H9 (cell line): Measurements from ENCODE around the gene DOCK2. TPM values are rescaled to one million over a fixed set of nuclear protein-coding genes. Genes with fewer than 3 reads are reported as not detected.

Source experiments
- DNase-seq: peaks from one replicate; pipeline ENCODE4 v3.0.0-alpha.2; 2017
- H2AFZ ChIP-seq: one replicate; pipeline ENCODE4 v1.6.1; 2013; ENCODE audit warnings: mild to moderate bottlenecking, low read length, control low read depth, moderate library complexity
- H2AK5ac ChIP-seq: 2 replicates; pipeline ENCODE4 v1.6.1; 2013; ENCODE audit warnings: low read length, control low read depth, mixed read lengths; ENCODE audit not compliant: insufficient read length
- H2BK120ac ChIP-seq: one replicate; pipeline ENCODE4 v1.6.1; 2013; ENCODE audit warnings: low read depth, mild to moderate bottlenecking, low read length, control low read depth, inconsistent platforms; ENCODE audit not compliant: poor library complexity, severe bottlenecking
- H2BK12ac ChIP-seq: 2 replicates; pipeline ENCODE4 v1.6.1; 2013; ENCODE audit warnings: low read length, control low read depth, mixed read lengths, low read depth; ENCODE audit not compliant: insufficient read length
- H2BK15ac ChIP-seq: 2 replicates; pipeline ENCODE4 v1.6.1; 2013; ENCODE audit warnings: low read depth, low read length, control low read depth
- H2BK20ac ChIP-seq: one replicate; pipeline ENCODE4 v1.6.1; 2013; ENCODE audit warnings: low read depth, mild to moderate bottlenecking, low read length, control low read depth, inconsistent platforms; ENCODE audit not compliant: poor library complexity, severe bottlenecking
- H2BK5ac ChIP-seq: 2 replicates; pipeline ENCODE4 v1.6.1; 2013; ENCODE audit warnings: low read length, control low read depth, mixed read lengths; ENCODE audit not compliant: insufficient read length
- H3K14ac ChIP-seq: 2 replicates; pipeline ENCODE4 v1.6.1; 2013; ENCODE audit warnings: low read length, control low read depth; ENCODE audit not compliant: insufficient read depth
- H3K18ac ChIP-seq: 2 replicates; pipeline ENCODE4 v1.6.1; 2013; ENCODE audit warnings: low read depth, mild to moderate bottlenecking, mixed read lengths, low read length, control low read depth; ENCODE audit not compliant: insufficient read length
- H3K23ac ChIP-seq: 2 replicates; pipeline ENCODE4 v1.6.1; 2013; ENCODE audit warnings: low read length, control low read depth, mixed read lengths, low read depth; ENCODE audit not compliant: insufficient read length
- H3K23me2 ChIP-seq: 2 replicates; pipeline ENCODE4 v1.6.1; 2013; ENCODE audit warnings: low read depth, mild to moderate bottlenecking, mixed read lengths, low read length, control low read depth; ENCODE audit not compliant: insufficient read length, poor library complexity, severe bottlenecking
- H3K27ac ChIP-seq: 2 replicates; pipeline ENCODE4 v1.5.1; 2013; ENCODE audit warnings: low read length, control low read depth, mixed read lengths, low read depth; ENCODE audit not compliant: insufficient read length
- H3K27me3 ChIP-seq: 2 replicates; pipeline ENCODE4 v1.6.1; 2013; ENCODE audit warnings: low read length, control low read depth, inconsistent platforms; ENCODE audit not compliant: insufficient read depth
- H3K4ac ChIP-seq: 2 replicates; pipeline ENCODE4 v1.6.1; 2013; ENCODE audit warnings: low read depth, mild to moderate bottlenecking, control low read depth, inconsistent platforms, low read length, moderate library complexity
- H3K4me1 ChIP-seq: 2 replicates; pipeline ENCODE4 v1.6.1; 2013; ENCODE audit warnings: low read length, control low read depth, inconsistent platforms; ENCODE audit not compliant: insufficient read depth
- H3K4me2 ChIP-seq: 2 replicates; pipeline ENCODE4 v1.6.1; 2013; ENCODE audit warnings: low read length, control low read depth, mixed read lengths; ENCODE audit not compliant: insufficient read length, insufficient read depth
- H3K56ac ChIP-seq: 2 replicates; pipeline ENCODE4 v1.6.1; 2013; ENCODE audit warnings: low read depth, mild to moderate bottlenecking, mixed read lengths, low read length, control low read depth; ENCODE audit not compliant: insufficient read length
- H3K79me1 ChIP-seq: 2 replicates; pipeline ENCODE4 v1.6.1; 2013; ENCODE audit warnings: low read depth, mild to moderate bottlenecking, moderate library complexity, low read length, control low read depth, inconsistent platforms; ENCODE audit not compliant: insufficient read depth, poor library complexity, severe bottlenecking
- H3K79me2 ChIP-seq: 2 replicates; pipeline ENCODE4 v1.6.1; 2013; ENCODE audit warnings: low read length, control low read depth, inconsistent platforms; ENCODE audit not compliant: insufficient read depth
- H3K9ac ChIP-seq: 2 replicates; pipeline ENCODE4 v1.6.1; 2013; ENCODE audit warnings: low read length, control low read depth, mixed read lengths; ENCODE audit not compliant: insufficient read length; ENCODE audit errors: extremely low read depth
- H3K9me3 ChIP-seq: one replicate; pipeline ENCODE4 v1.6.1; 2013; ENCODE audit warnings: low read depth, low read length, inconsistent platforms; ENCODE audit not compliant: control insufficient read depth
- H3T11ph ChIP-seq: one replicate; pipeline ENCODE4 v1.6.1; 2013; ENCODE audit warnings: mild to moderate bottlenecking, low read length, control low read depth, inconsistent platforms
- H4K20me1 ChIP-seq: one replicate; pipeline ENCODE4 v1.6.1; 2013; ENCODE audit not compliant: control insufficient read depth, insufficient read length, insufficient read depth
- H4K5ac ChIP-seq: 2 replicates; pipeline ENCODE4 v1.6.1; 2013; ENCODE audit warnings: low read depth, mild to moderate bottlenecking, mixed read lengths, low read length, control low read depth; ENCODE audit not compliant: insufficient read length
- H4K8ac ChIP-seq: replicated peaks from 2 replicates; pipeline ENCODE4 v1.6.1; 2013; ENCODE audit warnings: low read length, control low read depth, mixed read lengths, low read depth; ENCODE audit not compliant: insufficient read length
- H4K91ac ChIP-seq: 2 replicates; pipeline ENCODE4 v1.6.1; 2013; ENCODE audit warnings: low read depth, mild to moderate bottlenecking, moderate library complexity, mixed read lengths, low read length, control low read depth; ENCODE audit not compliant: insufficient read length
- H3K27ac Mint-ChIP-seq, 3 experiments: 2 replicates in 2 of 3; 3 replicates in 1 of 3; pipeline ENCODE4 v1.8.0; 2020 to 2021; ENCODE audit warnings: mixed read lengths in 3 of 3, mild to moderate bottlenecking in 1 of 3, moderate library complexity in 1 of 3
- H3K27me3 Mint-ChIP-seq: 2 replicates; pipeline ENCODE4 v1.8.0; 2021; ENCODE audit warnings: low read depth, mild to moderate bottlenecking, moderate library complexity, mixed read lengths
- H3K36me3 Mint-ChIP-seq, 3 experiments: 2 replicates in 2 of 3; 3 replicates in 1 of 3; pipeline ENCODE4 v1.8.0; 2020 to 2021; ENCODE audit warnings: low read depth in 3 of 3, mixed read lengths in 3 of 3; ENCODE audit not compliant: insufficient read depth in 1 of 3
- H3K4me1 Mint-ChIP-seq, 2 experiments: 2 replicates each; pipeline ENCODE4 v1.8.0; 2020; ENCODE audit warnings: mixed read lengths in 2 of 2
- H3K4me3 Mint-ChIP-seq, 2 experiments: 2 replicates in 1 of 2; 3 replicates in 1 of 2; pipeline ENCODE4 v1.8.0; 2020 to 2021; ENCODE audit warnings: mild to moderate bottlenecking in 2 of 2, mixed read lengths in 2 of 2, moderate library complexity in 1 of 2
- H3K9me3 Mint-ChIP-seq, 2 experiments: 2 replicates in 1 of 2; 3 replicates in 1 of 2; pipeline ENCODE4 v1.8.0; 2020; ENCODE audit warnings: mild to moderate bottlenecking in 2 of 2, mixed read lengths in 2 of 2, moderate library complexity in 1 of 2
- CTCF ChIP-seq: fragments of 200-600 bp; sonication (generic); conservative IDR thresholded peaks from 3 replicates; pipeline ENCODE4 v1.8.0; 2021; ENCODE audit warnings: antibody characterized with exemption, mild to moderate bottlenecking
- WGBS: extraction: QIAGEN DNeasy Blood & Tissue Kit; methylation state at CpG from one replicate; pipeline ENCODE4 v1.1.7; 2013; ENCODE audit warnings: missing lambda C conversion rate, low lambda C conversion rate, mixed read lengths; ENCODE audit not compliant: insufficient read length; ENCODE audit errors: extremely low coverage; 5-methylcytosine and 5-hydroxymethylcytosine counted together
- total RNA-seq: library from RNA; stranded (reverse); gene quantifications from 2 replicates; pipeline ENCODE4 v1.2.1, GENCODE V29; 2021

The DOCK2 gene
- total RNA-seq, 1 experiment from 2014 or later: 7.8 TPM

GRCh38 chr5:169934990-169935389, 297.9 kb downstream of the DOCK2 start:
- no peak overlapping the region for H2BK20ac ChIP-seq
- H3K56ac ChIP-seq: no peak overlapping the region
- H2AFZ ChIP-seq: no peak overlapping the region
- no peak overlapping the region for H3K4me2 ChIP-seq
- no peak overlapping the region for H2AK5ac ChIP-seq
- no peak overlapping the region for H3K4me3 Mint-ChIP-seq
- no peaks in the 10 kb centered on the region for H3K9me3 ChIP-seq
- no peak overlapping the region for H2BK12ac ChIP-seq
- no peak overlapping the region for H2BK120ac ChIP-seq
- H3K4ac ChIP-seq: no peak overlapping the region
- H3K27ac Mint-ChIP-seq: no peak overlapping the region
- no peaks in the 10 kb centered on the region; the same call in 1 of the 2 replicates for H3K27me3 Mint-ChIP-seq
- WGBS: no CpG with 5 or more reads among the region's 7 CpGs
- no peak for DNase-seq
- no peaks in the 10 kb centered on the region for H3K36me3 Mint-ChIP-seq
- H2BK15ac ChIP-seq: no peak overlapping the region
- H4K91ac ChIP-seq: no peak overlapping the region
- no peak overlapping the region for H3T11ph ChIP-seq
- H4K8ac ChIP-seq: no peak overlapping the region
- no peak overlapping the region for H3K14ac ChIP-seq
- no peaks in the 10 kb centered on the region for H3K27me3 ChIP-seq
- no peak overlapping the region for H4K5ac ChIP-seq
- H3K4me1 Mint-ChIP-seq: peaks cover 4 to 6% of the 10 kb centered on the region in 2 experiments
- no peaks in the 10 kb centered on the region for H3K79me2 ChIP-seq
- TF ChIP-seq CTCF: no peak
- no peak overlapping the region for H3K9ac ChIP-seq
- H4K20me1 ChIP-seq: no peaks in the 10 kb centered on the region
- H3K23me2 ChIP-seq: no peaks in the 10 kb centered on the region
- no peaks in the 10 kb centered on the region for H3K79me1 ChIP-seq
- H3K23ac ChIP-seq: no peak overlapping the region
- no peak overlapping the region for H2BK5ac ChIP-seq
- H3K4me1 ChIP-seq: no peaks in the 10 kb centered on the region
- H3K9me3 Mint-ChIP-seq: no peaks in the 10 kb centered on the region
- no peak overlapping the region for H3K27ac ChIP-seq
- H3K18ac ChIP-seq: no peak overlapping the region
